Measurements from ENCODE around the gene TNS4. TPM values are rescaled to one million over a fixed set of nuclear protein-coding genes. Genes with fewer than 3 reads are reported as not detected.
"Not testable (repeated sequence)": the region's sequence is repeated elsewhere in the genome, so short reads cannot be mapped to it uniquely, and the experiment has no call there.

Gene TNS4, protein sequence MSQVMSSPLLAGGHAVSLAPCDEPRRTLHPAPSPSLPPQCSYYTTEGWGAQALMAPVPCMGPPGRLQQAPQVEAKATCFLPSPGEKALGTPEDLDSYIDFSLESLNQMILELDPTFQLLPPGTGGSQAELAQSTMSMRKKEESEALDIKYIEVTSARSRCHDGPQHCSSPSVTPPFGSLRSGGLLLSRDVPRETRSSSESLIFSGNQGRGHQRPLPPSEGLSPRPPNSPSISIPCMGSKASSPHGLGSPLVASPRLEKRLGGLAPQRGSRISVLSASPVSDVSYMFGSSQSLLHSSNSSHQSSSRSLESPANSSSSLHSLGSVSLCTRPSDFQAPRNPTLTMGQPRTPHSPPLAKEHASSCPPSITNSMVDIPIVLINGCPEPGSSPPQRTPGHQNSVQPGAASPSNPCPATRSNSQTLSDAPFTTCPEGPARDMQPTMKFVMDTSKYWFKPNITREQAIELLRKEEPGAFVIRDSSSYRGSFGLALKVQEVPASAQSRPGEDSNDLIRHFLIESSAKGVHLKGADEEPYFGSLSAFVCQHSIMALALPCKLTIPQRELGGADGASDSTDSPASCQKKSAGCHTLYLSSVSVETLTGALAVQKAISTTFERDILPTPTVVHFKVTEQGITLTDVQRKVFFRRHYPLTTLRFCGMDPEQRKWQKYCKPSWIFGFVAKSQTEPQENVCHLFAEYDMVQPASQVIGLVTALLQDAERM
- polyA plus RNA-seq, result 1 to 10 TPM in 1 of 4 donors, not detected in 3; 3.0 TPM
- long read RNA-seq, donor 1, result 0 reads
- long read RNA-seq, donor 2, result 0 reads
- long read RNA-seq, donor 3, result 0 reads
- long read RNA-seq, donor 4, result 0 reads
- long read RNA-seq, donor 5, result 0 reads
- long read RNA-seq, donor 6, result 0 reads
- long read RNA-seq, donor 7, result 0 reads
- long read RNA-seq, donor 8, result 0 reads
- long read RNA-seq, donor 9, result 0 reads
- long read RNA-seq, donor 10, result 0 reads

GRCh38 chr17:40501499-40501911 is at the start of gene TNS4:
TSS of gene TNS4 (minus strand) at chr17:40501623. CDS start at chr17:40496425, 5,198 bp downstream.
- H3K9me3 ChIP-seq (ENCODE audit: control insufficient read depth in 2 of 2, insufficient read depth in 1 of 2, low read depth in 1 of 2, low read length in 1 of 2), result no peaks in the 10 kb centered on the region
- no peaks in the 10 kb centered on the region for H3K36me3 ChIP-seq (ENCODE audit: control insufficient read depth in 3 of 3, insufficient read depth in 2 of 3, low read depth in 1 of 3, low read length in 3 of 3)
- DNase-seq (peak; percentile 51 to 80), FAIRE-seq (no peak)
- no peak within 1 kb of the TSS for H3K27ac ChIP-seq (ENCODE audit: low read depth in 1 of 3, low read length in 2 of 3)
- peaks cover 0 to 12% (median 2%) of the 10 kb centered on the region in 3 donors for H3K4me1 ChIP-seq (ENCODE audit: control insufficient read depth in 3 of 3, insufficient read depth in 2 of 3, low read depth in 1 of 3, low read length in 2 of 3)
- H3K4me3 ChIP-seq (ENCODE audit: low read depth in 1 of 3, low read length in 3 of 3), result no peak within 1 kb of the TSS
- 23 to 65% (median 41%) methylated on average over 7 of the region's 7 CpGs for WGBS, 3 donors
- H3K27me3 ChIP-seq (ENCODE audit: control insufficient read depth in 3 of 3, insufficient read depth in 3 of 3, low read length in 3 of 3), result peaks cover 0 to 7% (median 0%) of the 10 kb centered on the region in 3 donors

GRCh38 chr17:40550608-40551007 is 49.2 kb upstream of the TNS4 start:
- WGBS, 3 donors, result 76 to 95% (median 81%) methylated on average over 8 of the region's 8 CpGs
- DNase-seq, result no peak
- H3K4me1 ChIP-seq (ENCODE audit: control insufficient read depth in 3 of 3, insufficient read depth in 2 of 3, low read depth in 1 of 3, low read length in 2 of 3), result peaks cover 0 to 27% (median 2%) of the 10 kb centered on the region in 3 donors
- H3K9me3 ChIP-seq (ENCODE audit: control insufficient read depth in 2 of 2, insufficient read depth in 1 of 2, low read depth in 1 of 2, low read length in 1 of 2), result no peaks in the 10 kb centered on the region
- FAIRE-seq, result no peak
- H3K36me3 ChIP-seq (ENCODE audit: control insufficient read depth in 3 of 3, insufficient read depth in 2 of 3, low read depth in 1 of 3, low read length in 3 of 3), result no peaks in the 10 kb centered on the region
- no peaks in the 10 kb centered on the region for H3K27me3 ChIP-seq (ENCODE audit: control insufficient read depth in 3 of 3, insufficient read depth in 3 of 3, low read length in 3 of 3)
- peak overlapping the region in 1 of 3 donors; percentile 86 for H3K27ac ChIP-seq (ENCODE audit: low read depth in 1 of 3, low read length in 2 of 3)
- H3K4me3 ChIP-seq (ENCODE audit: low read depth in 1 of 3, low read length in 3 of 3), result no peak overlapping the region

DNA sequence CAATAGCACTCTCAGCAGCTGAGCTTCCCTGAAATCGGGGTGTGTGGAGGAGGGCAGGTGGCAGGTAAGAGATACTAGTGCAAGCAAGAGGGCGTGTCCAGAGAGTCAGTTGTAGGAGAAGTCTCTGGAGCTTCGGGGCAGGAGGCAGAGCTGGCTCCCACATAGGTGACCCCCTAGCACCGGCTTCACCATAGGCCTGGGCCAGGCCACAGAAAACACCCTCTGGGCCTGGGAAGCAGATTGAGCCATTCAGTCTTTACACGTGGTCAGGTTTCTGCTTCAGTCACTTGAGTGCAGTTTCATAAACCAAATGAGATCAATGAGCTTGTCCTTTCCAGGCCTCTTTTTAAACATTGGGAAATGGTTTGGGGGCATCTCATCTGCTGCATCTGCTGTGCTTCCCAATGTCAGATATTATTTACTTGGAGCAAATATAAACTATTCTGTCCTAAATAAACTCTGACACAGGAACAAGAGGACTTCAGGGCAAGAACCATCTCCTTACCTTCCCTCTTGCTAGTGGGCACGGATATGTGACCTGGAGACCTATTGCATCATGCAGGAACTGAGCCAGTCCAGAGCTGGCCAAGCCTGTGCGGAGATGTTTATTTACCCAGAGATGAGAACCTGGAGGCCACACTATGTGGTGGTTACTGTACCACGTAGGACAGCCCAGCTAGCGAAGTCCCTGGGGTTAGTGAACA is 47.7 kb upstream of the TNS4 start:
- peaks cover 0 to 21% (median 2%) of the 10 kb centered on the region in 3 donors for H3K4me1 ChIP-seq (ENCODE audit: control insufficient read depth in 3 of 3, insufficient read depth in 2 of 3, low read depth in 1 of 3, low read length in 2 of 3)
- no peaks in the 10 kb centered on the region for H3K36me3 ChIP-seq (ENCODE audit: control insufficient read depth in 3 of 3, insufficient read depth in 2 of 3, low read depth in 1 of 3, low read length in 3 of 3)
- FAIRE-seq (no peak), DNase-seq (peak; percentile 64 to 75)
- peak overlapping the region; percentile 27 to 86 (median 36) for H3K27ac ChIP-seq (ENCODE audit: low read depth in 1 of 3, low read length in 2 of 3)
- H3K4me3 ChIP-seq (ENCODE audit: low read depth in 1 of 3, low read length in 3 of 3), result no peak overlapping the region
- 37 to 48% (median 45%) methylated on average over 9 of the region's 9 CpGs for WGBS, 3 donors
- H3K9me3 ChIP-seq (ENCODE audit: control insufficient read depth in 2 of 2, insufficient read depth in 1 of 2, low read depth in 1 of 2, low read length in 1 of 2), result no peaks in the 10 kb centered on the region
- no peaks in the 10 kb centered on the region for H3K27me3 ChIP-seq (ENCODE audit: control insufficient read depth in 3 of 3, insufficient read depth in 3 of 3, low read length in 3 of 3)

DNA sequence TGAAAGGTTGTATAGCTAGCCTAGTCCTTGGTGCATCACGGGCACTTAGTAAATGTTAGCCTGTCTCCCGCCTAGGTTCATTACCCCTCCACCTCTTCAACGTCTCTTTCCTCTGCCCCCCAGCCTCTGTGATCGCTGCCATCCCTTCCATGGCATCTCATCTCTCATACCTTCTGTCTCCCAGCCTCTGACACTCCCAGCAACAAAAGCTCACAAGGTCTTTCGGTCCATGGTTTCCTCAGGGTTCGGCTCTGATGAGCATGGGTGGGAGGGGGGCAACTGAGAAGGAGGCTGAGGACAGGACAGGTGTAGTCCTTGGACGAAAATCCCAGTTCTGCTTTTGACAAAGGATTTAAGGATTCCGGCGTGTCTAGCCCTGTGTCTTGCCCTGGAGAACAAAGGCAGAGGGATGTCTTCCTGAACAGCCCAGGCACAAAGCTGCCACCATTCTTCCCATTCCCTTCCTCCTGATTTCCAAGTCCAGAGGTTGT is 47.1 kb upstream of the TNS4 start:
- peak overlapping the region; percentile 27 to 86 (median 36) for H3K27ac ChIP-seq (ENCODE audit: low read depth in 1 of 3, low read length in 2 of 3)
- H3K27me3 ChIP-seq (ENCODE audit: control insufficient read depth in 3 of 3, insufficient read depth in 3 of 3, low read length in 3 of 3), result no peaks in the 10 kb centered on the region
- peaks cover 0 to 19% (median 0%) of the 10 kb centered on the region in 3 donors for H3K4me1 ChIP-seq (ENCODE audit: control insufficient read depth in 3 of 3, insufficient read depth in 2 of 3, low read depth in 1 of 3, low read length in 2 of 3)
- H3K36me3 ChIP-seq (ENCODE audit: control insufficient read depth in 3 of 3, insufficient read depth in 2 of 3, low read depth in 1 of 3, low read length in 3 of 3), result no peaks in the 10 kb centered on the region
- FAIRE-seq, result no peak
- no peak overlapping the region for H3K4me3 ChIP-seq (ENCODE audit: low read depth in 1 of 3, low read length in 3 of 3)
- no peak for DNase-seq
- no peaks in the 10 kb centered on the region for H3K9me3 ChIP-seq (ENCODE audit: control insufficient read depth in 2 of 2, insufficient read depth in 1 of 2, low read depth in 1 of 2, low read length in 1 of 2)
- 38 to 74% (median 54%) methylated on average over 9 of the region's 9 CpGs for WGBS, 3 donors

GRCh38 chr17:40547785-40548478 is 46.5 kb upstream of the TNS4 start:
- Histone ChIP-seq H3K4me1 (ENCODE audit: control insufficient read depth in 3 of 3, insufficient read depth in 2 of 3, low read depth in 1 of 3, low read length in 2 of 3) (peaks cover 0 to 24% (median under 1%) of the 10 kb centered on the region in 3 donors), H3K27ac (ENCODE audit: low read depth in 1 of 3, low read length in 2 of 3) (peak overlapping the region in 1 of 3 donors; percentile 86), H3K4me3 (ENCODE audit: low read depth in 1 of 3, low read length in 3 of 3) (no peak overlapping the region), H3K36me3 (ENCODE audit: control insufficient read depth in 3 of 3, insufficient read depth in 2 of 3, low read depth in 1 of 3, low read length in 3 of 3) (no peaks in the 10 kb centered on the region), H3K27me3 (ENCODE audit: control insufficient read depth in 3 of 3, insufficient read depth in 3 of 3, low read length in 3 of 3) (no peaks in the 10 kb centered on the region), H3K9me3 (ENCODE audit: control insufficient read depth in 2 of 2, insufficient read depth in 1 of 2, low read depth in 1 of 2, low read length in 1 of 2) (no peaks in the 10 kb centered on the region)
- WGBS, 3 donors, result 67 to 76% (median 75%) methylated on average over 2 of the region's 2 CpGs
- FAIRE-seq, result no peak
- DNase-seq, result no peak

DNA sequence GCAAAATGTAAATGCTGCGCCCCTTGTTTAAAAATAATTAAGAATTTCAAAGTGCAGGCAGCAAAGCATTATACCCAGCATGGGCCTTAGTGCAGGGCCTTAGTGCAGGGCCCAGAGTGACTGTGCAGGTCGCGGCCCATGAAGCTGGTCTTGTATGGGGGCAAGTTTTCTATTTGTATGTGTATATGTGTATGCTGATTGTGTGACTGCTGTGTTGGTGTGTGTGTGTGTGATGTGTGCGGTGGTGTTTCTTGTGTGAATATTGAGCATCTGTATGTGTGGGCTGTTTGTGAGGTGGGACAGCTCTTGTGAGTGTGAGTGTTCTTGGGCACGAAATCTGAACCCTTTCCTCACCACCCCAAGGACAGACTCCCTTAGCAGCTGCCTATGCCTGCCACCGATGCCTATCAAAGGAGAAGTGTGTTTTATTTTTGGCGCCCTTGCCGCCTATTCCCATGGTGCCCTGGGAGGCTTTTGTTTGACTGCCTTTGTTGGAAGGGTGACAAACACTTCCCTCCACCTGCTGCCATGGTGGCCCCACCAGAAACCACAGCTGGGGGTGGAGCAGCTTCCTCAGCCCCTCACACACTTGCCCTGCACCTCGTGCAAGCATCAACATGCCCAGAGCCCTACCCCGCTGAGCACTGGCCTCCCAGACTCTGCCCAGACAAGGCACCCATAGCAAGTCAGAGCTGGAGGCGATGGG is 45.8 kb upstream of the TNS4 start:
- Histone ChIP-seq H3K27ac (ENCODE audit: low read depth in 1 of 3, low read length in 2 of 3) (no peak overlapping the region), H3K4me1 (ENCODE audit: control insufficient read depth in 3 of 3, insufficient read depth in 2 of 3, low read depth in 1 of 3, low read length in 2 of 3) (peaks cover 0 to 27% (median 6%) of the 10 kb centered on the region in 3 donors), H3K4me3 (ENCODE audit: low read depth in 1 of 3, low read length in 3 of 3) (no peak overlapping the region), H3K27me3 (ENCODE audit: control insufficient read depth in 3 of 3, insufficient read depth in 3 of 3, low read length in 3 of 3) (no peaks in the 10 kb centered on the region), H3K36me3 (ENCODE audit: control insufficient read depth in 3 of 3, insufficient read depth in 2 of 3, low read depth in 1 of 3, low read length in 3 of 3) (no peaks in the 10 kb centered on the region), H3K9me3 (ENCODE audit: control insufficient read depth in 2 of 2, insufficient read depth in 1 of 2, low read depth in 1 of 2, low read length in 1 of 2) (no peaks in the 10 kb centered on the region)
- FAIRE-seq, result no peak
- no peak for DNase-seq
- WGBS, 3 donors, result 69 to 74% (median 70%) methylated on average over 11 of the region's 11 CpGs

- not testable (repeated sequence) for H3K27me3 ChIP-seq (ENCODE audit: control insufficient read depth in 3 of 3, insufficient read depth in 3 of 3, low read length in 3 of 3); H3K9me3 ChIP-seq (ENCODE audit: control insufficient read depth in 2 of 2, insufficient read depth in 1 of 2, low read depth in 1 of 2, low read length in 1 of 2); H3K4me3 ChIP-seq (ENCODE audit: low read depth in 1 of 3, low read length in 3 of 3); H3K27ac ChIP-seq (ENCODE audit: low read depth in 1 of 3, low read length in 2 of 3); DNase-seq; H3K36me3 ChIP-seq (ENCODE audit: control insufficient read depth in 3 of 3, insufficient read depth in 2 of 3, low read depth in 1 of 3, low read length in 3 of 3); FAIRE-seq
- WGBS, 3 donors, result 79 to 92% (median 86%) methylated on average over 4 of the region's 4 CpGs
- peaks cover 0 to 30% (median 12%) of the 10 kb centered on the region in 3 donors for H3K4me1 ChIP-seq (ENCODE audit: control insufficient read depth in 3 of 3, insufficient read depth in 2 of 3, low read depth in 1 of 3, low read length in 2 of 3)
Measured at GRCh38 chr17:40546497-40546896, 45.1 kb upstream of the TNS4 start.
